Tibial nerve (tissue), 4 donors: ENCODE results near the gene DPP4.

ENCODE experiments used
- EP300 ChIP-seq, 2 donors: sonication (generic); formaldehyde crosslinking; IDR thresholded peaks; one replicate each; pipeline ENCODE4 v1.6.1; 2017; ENCODE audit warnings: antibody characterized with exemption in 2 of 2, mild to moderate bottlenecking in 1 of 2
- POLR2A ChIP-seq, 2 donors: fragments of 450-650 bp; IDR thresholded peaks; one replicate each; pipeline ENCODE4 v1.6.1; 2017; ENCODE audit warnings: antibody characterized with exemption in 2 of 2, mild to moderate bottlenecking in 2 of 2, moderate library complexity in 2 of 2
- TF ChIP-seq, protein P1 (sequence below), 5 experiments: fragments of 200-600 bp in 3 of 5; fragments of 450-650 bp in 2 of 5; sonication (generic) in 3 of 5; IDR thresholded peaks; one replicate each; pipeline ENCODE4 v1.5.1; 2016 to 2019; ENCODE audit warnings: antibody characterized with exemption in 5 of 5, mild to moderate bottlenecking in 3 of 5, moderate library complexity in 2 of 5

- TF ChIP-seq, protein P1, sequence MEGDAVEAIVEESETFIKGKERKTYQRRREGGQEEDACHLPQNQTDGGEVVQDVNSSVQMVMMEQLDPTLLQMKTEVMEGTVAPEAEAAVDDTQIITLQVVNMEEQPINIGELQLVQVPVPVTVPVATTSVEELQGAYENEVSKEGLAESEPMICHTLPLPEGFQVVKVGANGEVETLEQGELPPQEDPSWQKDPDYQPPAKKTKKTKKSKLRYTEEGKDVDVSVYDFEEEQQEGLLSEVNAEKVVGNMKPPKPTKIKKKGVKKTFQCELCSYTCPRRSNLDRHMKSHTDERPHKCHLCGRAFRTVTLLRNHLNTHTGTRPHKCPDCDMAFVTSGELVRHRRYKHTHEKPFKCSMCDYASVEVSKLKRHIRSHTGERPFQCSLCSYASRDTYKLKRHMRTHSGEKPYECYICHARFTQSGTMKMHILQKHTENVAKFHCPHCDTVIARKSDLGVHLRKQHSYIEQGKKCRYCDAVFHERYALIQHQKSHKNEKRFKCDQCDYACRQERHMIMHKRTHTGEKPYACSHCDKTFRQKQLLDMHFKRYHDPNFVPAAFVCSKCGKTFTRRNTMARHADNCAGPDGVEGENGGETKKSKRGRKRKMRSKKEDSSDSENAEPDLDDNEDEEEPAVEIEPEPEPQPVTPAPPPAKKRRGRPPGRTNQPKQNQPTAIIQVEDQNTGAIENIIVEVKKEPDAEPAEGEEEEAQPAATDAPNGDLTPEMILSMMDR (IDR thresholded peaks at IDR 0.05) = no peak
- TF ChIP-seq POLR2A (IDR thresholded peaks at IDR 0.05) (no peak), EP300 (IDR thresholded peaks at IDR 0.05) (no peak)
Observed at GRCh38 chr2:162025121-162025911, 48.7 kb downstream of the DPP4 start.
